HS-27A (cell line): ENCODE measurements around the gene FBXL17.

Experiments
- DNase-seq: peaks from one replicate; pipeline ENCODE4 v3.0.0-alpha.2; 2012; ENCODE audit warnings: low read depth, missing footprints

Gene FBXL17

DNA sequence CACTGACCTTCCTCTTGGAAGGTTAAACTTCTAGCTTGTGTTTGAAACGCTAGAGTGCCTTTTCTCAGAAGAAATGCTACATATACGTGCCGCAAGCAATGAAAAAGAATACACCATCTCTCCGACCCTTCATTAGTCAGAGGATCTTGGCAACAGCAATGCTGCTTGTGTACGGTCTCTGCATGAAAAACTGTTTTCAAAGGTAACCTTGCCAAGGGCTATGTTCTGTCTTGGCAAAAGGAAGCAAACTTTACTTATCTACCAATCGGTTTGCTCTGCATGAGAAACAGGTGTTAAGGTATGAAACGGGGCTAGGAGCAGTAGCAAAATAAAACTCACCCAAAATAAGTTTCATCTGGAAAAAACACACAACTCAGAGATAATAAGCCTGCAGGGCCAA lies 297.8 kb downstream of the FBXL17 start:
- DNase-seq, result no peak

DNA sequence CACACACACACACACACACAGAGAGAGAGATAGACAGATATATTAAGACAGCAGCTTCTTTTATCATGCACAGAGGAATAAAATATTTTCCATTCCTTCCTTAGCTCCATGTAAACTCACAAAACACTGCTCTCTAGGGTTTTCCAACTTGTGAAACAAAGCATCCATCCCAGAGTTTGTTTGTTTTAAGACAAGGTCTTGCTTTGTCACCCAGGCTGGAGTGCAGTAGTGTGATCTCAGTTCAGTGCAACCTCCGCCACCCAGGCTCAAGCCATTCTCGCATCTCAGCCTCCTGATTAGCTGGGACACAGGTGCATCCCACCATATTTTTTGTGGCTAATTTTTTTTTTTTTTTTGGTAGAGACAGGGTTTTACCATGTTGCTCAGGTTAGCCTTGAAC lies 298.7 kb downstream of the FBXL17 start:
- no peak for DNase-seq

DNA sequence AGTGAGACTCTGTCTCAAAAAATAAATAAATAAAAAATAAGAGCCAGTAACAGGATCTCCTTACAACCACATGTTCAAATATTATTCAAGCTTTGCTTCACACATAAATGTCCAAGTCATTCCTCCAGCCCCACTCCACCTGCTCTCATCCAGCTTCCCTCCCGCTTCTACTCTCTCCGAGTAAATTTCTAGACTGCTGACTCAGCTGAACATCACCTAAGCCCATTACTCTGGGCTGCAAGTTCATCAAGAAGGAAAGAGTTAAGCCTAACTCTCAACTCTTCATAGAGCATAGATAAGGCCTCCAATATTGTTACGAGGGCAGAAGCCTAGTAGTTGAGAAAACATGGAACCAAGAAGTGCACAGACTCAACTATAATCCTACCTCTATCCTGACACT lies 300.2 kb downstream of the FBXL17 start:
- DNase-seq, result no peak

DNA sequence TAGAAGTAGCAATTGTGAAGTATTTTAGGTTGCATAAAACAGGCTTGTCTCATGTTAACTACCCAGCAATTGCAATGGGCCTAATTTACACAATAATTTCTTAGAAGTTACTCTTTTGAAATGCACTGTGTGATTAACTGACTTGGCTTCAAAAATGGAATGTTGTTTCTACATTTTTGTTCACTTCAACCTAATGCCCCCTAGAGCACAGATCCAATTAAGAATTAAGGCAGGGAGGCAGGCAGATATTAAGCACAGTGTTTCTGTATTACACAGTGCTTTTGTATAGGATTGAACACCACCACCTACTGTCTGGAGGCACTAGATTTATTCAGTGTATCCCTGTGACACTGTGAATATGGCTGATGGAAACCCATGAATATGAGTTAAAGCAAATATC lies 302.1 kb downstream of the FBXL17 start:
- no peak for DNase-seq

DNA sequence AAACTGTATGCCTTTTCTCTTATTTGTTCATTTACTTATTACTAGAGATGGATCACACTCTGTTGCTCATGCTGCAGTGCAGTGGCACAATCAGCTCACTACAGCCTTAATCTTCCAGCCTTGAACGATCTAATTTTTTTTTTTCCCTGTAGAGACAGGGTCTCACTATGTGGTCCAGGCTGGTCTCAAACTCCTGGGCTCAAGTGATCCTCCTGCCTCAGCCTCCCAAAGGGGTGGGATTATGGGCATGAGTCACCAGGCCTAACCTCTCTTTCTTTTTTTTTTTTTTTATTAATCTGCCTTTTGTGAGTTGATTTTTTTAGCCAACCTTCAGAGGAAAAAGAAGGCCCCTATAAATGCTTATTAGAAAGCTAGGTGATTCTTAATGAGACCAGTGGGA lies 303.0 kb downstream of the FBXL17 start:
- no peak for DNase-seq

DNA sequence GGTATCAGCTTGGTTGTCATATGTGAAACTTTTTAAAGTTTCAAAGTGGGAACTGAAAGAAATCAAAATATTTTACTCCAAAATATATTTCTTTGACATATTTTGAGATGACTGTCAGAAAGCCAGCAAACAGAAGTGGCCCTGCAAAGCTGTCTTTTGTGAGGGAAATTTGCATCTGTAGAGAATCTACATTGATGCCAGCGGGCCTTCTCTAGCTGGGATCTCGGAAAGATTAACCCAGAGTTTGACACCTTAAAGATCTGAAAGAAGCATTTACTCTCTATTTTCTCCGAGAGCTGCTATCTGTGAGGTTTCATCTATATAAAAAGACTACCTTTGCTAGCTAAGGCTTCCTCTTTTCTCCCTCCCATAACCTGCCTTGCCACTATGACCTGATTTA lies 303.6 kb downstream of the FBXL17 start:
- no peak for DNase-seq

DNA sequence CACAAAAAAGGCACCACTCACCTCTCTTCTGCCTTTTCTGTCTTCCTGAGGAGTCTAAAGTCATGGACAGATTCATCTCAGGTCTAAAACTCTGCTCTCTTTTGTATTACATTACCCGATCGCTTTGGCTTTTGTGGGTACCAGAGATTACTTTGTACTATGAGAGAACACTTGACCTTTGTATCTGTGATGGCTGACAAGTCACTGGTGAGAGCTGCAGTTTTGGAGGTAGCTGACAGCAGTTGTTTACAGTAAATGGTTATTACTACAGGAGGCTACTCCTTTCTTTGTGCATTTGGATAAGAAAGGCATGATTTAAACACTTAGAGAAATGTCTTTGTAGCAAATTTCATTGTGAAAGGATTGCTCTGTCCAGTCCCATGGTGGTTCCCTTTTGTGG lies 307.3 kb downstream of the FBXL17 start:
- DNase-seq, result no peak

DNA sequence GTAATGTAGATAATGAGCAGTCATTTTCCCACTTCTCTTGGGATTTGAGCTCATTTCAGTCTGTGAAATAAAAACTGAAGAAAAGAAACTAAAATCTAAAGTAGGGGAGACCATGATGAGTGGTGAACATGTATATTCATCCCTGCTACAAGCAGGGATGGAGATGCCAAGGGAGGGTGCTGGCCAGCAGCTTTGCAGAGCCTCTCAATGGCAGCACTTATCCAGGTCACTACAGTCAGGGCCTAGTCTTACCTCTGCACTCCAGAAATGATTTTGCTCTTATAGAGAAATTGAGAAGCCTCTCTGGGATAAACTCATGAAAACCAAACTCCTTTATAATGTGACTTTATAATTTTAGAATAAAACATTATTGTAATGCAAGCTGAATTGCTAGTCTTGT lies 317.6 kb downstream of the FBXL17 start:
- DNase-seq, result no peak

DNA sequence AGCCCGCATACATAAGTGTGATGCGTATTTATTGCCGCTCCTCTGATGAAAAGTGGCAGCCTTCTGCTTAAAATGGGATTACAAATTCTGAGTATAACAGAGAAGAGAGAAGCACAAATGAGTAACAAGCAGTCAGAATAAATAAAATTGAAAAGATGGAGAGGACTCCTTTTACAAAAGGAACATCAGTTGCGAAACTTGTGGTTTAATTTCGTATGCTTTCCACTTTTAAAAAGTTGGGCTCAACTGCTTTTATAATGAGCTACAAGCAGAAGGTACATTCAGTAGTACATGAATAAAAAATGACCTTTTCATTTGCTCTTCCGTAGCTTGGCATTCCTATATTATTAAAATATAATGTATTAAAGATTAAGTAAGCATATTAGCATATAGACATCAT lies 320.0 kb downstream of the FBXL17 start:
- DNase-seq, result no peak

DNA sequence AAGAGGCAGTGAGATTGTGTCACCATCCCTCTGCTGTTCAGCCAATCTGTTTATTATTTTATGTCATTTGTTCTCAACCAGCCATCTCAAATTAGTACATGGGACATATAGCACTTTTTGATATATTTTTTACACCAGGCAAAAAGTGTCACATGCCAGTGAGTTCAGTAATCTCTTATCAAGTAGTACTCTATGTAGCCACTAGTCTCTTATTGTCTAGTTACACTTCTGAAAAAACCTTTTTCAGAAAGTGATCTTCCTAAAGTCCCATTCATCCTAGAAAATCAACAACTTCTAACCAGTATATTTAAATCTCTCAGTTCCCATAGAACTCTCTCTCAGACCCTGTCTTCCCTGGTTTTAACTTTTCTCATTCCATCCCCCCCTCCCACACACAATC lies 321.6 kb downstream of the FBXL17 start:
- DNase-seq, result no peak

DNA sequence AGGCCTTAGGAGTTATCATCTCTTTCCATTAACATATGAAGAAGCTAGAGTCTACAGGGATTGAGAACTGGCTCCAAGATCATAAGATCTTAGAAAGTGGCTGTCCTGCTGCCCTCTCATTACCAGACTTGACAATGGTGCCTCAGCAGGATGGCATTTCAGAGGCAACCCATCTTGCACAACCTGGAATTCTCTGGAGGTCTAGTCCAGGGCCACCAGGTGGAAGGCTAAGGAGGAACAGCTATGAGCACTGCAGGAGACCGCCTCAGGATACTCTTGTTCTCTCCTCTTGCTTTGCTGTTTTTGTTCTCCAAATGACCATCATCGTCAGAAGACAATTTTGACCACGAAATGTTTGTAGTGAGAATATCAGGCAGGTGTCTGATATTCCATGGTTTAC lies 322.6 kb downstream of the FBXL17 start:
- DNase-seq, result no peak

DNA sequence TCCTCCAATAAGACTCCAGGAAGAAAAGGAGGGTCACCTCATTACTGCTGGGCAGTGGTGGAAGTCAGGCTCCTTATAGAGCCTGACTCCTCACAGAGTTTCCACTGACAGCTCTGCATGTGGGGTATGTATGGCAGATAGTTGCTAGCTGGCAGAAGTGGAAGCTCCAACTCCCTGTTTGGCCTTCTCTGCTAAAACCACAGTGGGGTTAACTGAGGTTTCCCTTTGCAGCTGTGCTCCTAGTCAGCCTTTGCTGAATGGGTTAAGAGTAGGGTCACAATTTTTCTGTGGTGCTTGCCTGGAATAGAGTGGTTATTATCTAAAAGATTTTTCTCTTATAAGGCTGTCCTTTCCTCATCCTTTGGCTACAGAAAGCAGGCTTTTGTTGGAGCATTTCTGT lies 327.5 kb downstream of the FBXL17 start:
- no peak for DNase-seq

DNA sequence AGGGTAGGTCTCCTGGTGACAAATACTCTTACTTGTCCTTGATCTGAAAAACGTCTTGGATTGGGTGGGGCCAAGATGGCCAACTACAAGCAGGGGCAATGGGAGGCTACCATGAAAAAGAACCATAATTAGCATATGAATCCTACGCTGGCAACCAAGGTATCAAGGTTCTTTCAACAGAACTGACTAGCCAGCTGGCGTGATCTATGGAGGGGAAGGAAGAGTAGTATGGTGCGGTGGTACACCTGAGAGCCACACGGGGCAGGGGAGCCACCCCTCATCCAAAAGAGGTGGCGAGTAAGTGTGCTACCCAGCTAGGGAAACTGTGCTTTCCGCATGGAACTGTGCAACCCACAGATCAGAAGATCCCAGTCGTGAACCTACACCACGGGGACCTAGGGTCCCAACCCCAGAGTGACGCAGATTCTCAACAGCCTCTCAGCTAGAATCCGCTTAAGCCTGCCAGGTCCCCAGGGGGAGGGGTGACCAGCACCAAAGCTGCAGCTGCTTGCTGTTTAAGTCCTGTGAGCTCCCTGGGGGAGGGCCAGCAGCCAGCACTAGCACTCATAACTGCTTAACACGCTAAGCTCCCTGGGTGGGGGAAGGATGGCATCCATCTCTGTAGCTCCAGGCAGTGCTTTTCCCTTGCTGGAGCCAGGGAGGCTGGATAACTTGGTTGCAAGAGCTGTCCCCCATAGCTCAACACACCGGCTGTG lies 334.8 kb downstream of the FBXL17 start:
- DNase-seq, result no peak

DNA sequence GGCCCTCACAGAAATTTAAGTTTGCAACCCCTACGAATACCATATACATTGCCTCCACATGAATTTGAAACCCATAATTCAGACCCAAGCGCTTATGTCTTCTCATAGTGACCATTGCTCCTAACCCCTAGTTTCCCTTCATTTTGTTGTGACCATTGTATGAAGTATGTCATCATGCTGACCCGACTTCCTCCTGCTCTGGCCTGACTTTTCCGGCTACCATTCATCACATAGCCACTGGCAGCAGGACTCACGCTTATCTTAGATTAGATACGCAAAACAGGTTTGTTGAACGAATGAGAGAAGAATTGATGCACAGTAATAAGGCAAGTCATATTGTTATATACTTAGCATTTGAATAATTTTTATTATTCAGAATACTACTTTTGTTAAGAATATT lies 345.4 kb downstream of the FBXL17 start:
- DNase-seq, result no peak

DNA sequence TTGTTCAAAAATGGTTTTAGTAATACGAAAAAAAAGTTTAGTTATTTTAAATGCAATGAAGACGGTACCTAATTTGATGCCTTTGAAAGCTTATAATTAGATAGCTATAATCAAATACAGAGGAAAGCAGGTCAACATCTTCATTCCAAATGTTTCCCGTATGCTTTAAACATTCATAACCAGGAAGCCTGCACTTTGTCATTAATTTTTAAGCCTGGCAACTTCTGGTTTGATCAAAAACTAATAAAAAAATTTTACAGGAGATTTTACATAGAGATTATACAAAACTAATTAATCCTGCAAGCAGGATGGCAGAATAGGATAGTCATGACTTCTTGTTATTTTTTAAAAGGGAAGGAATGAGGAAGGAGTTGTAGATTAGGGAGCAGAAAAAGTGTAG lies 353.0 kb downstream of the FBXL17 start:
- DNase-seq, result no peak

DNA sequence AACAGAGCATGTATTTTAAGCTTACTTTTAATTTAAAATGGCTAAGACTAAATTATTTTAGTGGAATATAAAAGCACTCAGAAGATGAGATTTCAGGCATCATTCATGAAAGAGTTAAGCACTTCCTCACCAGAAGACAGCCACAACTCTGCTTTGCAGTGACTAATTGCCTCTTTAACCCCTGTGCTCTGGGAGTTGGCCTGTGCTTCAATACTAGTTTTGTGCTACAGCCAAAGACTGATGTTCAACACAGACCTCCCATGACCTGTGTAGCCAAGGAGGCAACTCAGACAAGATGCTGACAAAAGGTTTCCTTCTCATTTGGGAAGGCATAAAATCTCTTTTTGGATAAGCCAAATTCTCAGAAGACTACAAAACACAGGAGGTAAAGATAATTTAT lies 353.5 kb downstream of the FBXL17 start:
- DNase-seq, result no peak

DNA sequence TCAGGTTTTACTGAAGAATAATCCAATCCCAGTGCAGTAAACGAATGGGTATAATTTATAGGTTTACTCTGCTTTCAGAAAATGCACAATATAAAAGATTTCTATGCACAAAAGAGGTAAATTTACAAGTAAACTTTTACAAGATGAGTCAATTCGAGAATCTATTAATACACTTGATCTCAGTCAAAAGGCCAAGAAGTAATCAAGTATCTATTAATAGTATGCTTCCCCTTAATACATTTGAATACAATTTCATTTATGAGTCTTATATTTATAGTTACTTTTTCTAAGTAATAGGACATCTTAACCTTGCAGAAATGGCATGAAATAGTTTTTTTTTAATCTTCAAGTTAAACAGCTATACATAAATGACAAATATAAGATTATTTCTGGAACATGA lies 355.9 kb downstream of the FBXL17 start:
- no peak for DNase-seq

DNA sequence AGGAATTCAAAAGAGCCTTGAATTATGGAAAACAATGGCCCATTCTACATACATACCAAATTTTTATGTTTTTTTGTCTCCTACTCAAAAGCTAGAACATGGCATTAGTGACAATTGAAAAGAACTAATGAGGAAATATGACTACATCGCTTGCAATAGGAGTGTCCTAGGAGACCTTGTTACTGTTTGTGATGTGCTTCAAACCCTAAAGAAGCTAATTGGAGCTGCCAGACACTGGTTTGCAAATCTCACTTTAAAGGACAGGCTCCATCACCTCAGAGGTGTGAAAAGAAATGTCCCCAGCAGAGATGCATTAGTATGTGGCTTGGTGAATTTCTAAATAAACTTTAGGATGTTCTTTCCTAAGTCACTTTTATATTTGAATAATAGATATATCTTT lies 356.9 kb downstream of the FBXL17 start:
- DNase-seq, result no peak

DNA sequence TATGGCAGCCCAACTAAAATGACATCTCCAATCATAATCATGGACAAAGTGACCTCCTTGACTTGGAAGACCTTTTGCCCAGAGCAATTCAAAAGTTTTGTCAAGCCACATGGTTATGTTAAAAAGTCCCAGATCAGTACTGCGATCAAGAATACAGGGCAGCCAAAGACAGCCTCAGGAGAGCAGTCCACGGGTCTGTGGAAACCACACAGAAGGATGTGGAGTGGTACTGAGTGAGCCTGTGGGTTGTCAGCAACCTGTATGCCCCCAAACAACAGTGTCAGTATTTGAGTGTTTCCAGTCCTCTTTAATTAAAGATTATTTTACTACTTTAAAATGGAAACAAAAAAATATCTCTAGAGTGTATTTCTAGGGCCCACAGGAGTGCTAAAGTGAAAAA lies 365.8 kb downstream of the FBXL17 start:
- no peak for DNase-seq

DNA sequence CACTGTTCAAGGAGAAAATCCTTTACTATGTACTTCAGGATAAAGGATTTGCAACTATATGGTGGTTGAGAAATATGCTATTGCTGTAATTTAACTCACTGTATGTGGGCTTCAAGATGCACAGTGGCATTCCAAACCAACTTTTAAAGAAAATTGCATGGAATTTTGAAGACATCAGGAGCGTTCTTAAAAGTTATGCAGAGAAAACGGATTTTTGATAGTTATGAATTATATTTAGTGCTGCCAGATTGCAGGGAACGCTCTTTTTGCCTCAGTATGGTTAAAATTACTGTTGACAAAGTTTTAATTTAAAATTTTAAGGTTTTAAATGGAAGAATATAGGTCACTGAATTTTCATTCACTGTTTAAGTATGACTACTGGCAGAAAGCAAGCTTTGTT lies 375.1 kb downstream of the FBXL17 start:
- no peak for DNase-seq

DNA sequence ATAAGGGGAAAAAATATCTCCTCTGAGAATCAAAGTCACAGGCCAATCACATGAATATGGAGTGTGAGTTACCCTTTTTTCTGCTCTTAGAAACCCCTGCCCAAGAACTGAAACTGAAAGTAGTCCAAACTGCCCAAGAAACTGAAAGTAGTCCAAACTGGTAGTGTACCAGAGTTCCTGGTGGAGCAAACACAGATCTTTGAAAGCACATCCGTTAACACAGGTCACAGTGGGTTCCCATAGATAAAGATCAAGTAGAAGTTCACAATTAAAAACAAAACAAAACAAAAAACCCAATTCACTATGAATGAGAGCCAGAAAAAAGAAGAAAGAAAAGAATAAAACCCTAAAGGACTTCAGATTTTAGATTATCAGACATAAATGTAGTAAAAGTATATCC lies 378.7 kb downstream of the FBXL17 start:
- no peak for DNase-seq

DNA sequence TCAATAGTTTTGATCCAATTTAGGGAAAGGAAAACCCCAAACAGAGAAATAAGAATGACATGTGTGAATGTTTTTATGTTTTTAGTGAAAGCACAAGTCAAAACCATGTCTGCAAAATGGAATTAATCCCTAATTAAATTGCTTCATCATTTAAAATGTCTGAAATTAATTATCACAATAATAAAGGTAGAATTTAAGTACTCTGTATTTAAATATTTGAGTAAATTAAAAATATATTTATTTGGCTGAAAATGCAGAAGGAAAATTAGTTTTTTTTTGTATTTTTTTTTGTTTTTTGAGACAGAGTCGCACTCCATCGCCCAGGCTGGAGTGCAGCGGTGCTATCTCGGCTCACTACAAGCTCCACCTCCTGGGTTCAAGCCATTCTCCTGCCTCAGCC lies 380.7 kb downstream of the FBXL17 start:
- no peak for DNase-seq

DNA sequence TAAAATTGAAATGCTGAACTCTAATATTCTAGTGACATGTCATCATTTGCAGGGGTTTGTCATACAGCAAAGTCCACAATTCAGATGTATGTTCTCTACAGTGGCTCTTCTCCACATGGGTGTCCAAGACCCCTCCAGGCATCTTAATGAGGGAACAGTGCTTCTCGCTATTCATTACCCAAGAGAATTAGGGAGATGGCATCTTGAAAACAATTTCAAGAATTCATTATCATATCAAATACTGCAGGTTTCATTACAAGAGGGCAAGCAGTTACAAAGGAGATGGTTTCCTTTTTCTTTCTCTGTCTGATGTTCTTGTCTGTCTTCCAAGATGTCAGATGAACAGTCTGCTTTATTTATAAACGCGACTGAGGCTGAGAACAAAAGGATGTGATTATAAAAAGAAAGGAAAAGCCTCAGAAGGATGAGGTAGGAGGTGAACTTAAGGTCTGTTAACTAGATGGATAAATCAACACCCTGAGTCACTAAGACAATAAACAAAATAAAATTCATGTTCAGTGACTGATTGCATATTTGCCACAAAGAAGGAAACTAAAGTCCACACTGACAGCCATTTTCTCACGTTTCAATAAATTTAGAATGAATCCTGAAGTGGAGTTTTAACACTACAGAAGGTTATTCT lies 384.4 kb downstream of the FBXL17 start:
- no peak for DNase-seq

DNA sequence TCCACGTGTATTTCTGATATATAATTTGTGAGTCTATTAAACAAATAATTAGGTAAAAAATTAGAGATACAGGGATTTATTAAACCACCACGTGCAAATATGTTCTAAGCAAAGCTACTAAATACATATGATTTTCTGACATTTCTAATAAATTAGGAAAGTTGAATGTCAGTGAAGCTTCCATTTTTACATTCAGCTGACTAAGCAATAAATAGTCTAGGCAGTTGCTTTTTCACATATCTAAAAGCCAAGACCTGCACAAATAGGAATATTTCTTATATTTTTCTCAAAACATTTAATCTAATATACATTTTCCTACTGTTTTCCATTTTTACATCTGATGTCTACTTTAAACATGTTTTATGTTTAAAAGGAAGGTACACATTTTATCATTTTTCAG lies 388.6 kb downstream of the FBXL17 start:
- no peak for DNase-seq
